Measurements from ENCODE around the gene ZNF573.

- TF ChIP-seq CTCF (IDR thresholded peaks at IDR 0.05; ENCODE audit: poor library complexity) = no peak
- no peak for TF ChIP-seq EZH2phosphoT487 (IDR thresholded peaks at IDR 0.05; ENCODE audit: low read depth, severe bottlenecking, unreplicated experiment)
Observed at GRCh38 chr19:37718304-37718703, 61.1 kb downstream of the ZNF573 start.

All from hepatocyte (in vitro differentiated cells).